Aorta (tissue), 5 donors: ENCODE measurements around the gene ASAP2. TPM values are rescaled to one million over a fixed set of nuclear protein-coding genes. Genes with fewer than 3 reads are reported as not detected.
A peak's percentile ranks its signal among the peaks of the same experiment; 100 is the strongest.

Source experiments
- ATAC-seq: fragments of 200-7000 bp; cut with Tn5 transposase; one replicate; pipeline ENCODE4 v1.9.1; 2022; ENCODE audit warnings: moderate library complexity; ENCODE audit not compliant: low FRiP score
- DNase-seq, 2 donors: peaks; one replicate each; pipeline ENCODE4 v3.0.0-alpha.2; 2020
- H3K27ac ChIP-seq, 2 donors: one replicate each; pipeline ENCODE4 v1.5.1; 2013; ENCODE audit warnings: low read length in 2 of 2, mild to moderate bottlenecking in 2 of 2, moderate library complexity in 2 of 2, control low read depth in 1 of 2, inconsistent platforms in 1 of 2, low read depth in 1 of 2
- H3K27me3 ChIP-seq, 2 donors: one replicate each; pipeline ENCODE4 v1.6.1; 2013; ENCODE audit warnings: control low read depth in 1 of 2, low read length in 1 of 2, mild to moderate bottlenecking in 1 of 2, moderate library complexity in 1 of 2; ENCODE audit not compliant: insufficient read depth in 2 of 2, control insufficient read depth in 1 of 2
- H3K36me3 ChIP-seq, 2 donors: one replicate each; pipeline ENCODE4 v1.6.1; 2013; ENCODE audit warnings: control low read depth in 1 of 2, low read length in 1 of 2, mild to moderate bottlenecking in 1 of 2; ENCODE audit not compliant: insufficient read depth in 2 of 2, control insufficient read depth in 1 of 2
- H3K4me1 ChIP-seq, 2 donors: one replicate each; pipeline ENCODE4 v1.6.1; 2013; ENCODE audit warnings: low read length in 2 of 2, control low read depth in 1 of 2, mild to moderate bottlenecking in 1 of 2, moderate library complexity in 1 of 2; ENCODE audit not compliant: insufficient read depth in 2 of 2, control insufficient read depth in 1 of 2
- H3K4me3 ChIP-seq, 2 donors: one replicate each; pipeline ENCODE4 v1.5.1; 2013; ENCODE audit warnings: low read length in 2 of 2, control low read depth in 1 of 2, mild to moderate bottlenecking in 1 of 2
- H3K9me3 ChIP-seq: one replicate; pipeline ENCODE4 v1.6.1; 2013; ENCODE audit warnings: mild to moderate bottlenecking, low read length; ENCODE audit not compliant: control insufficient read depth
- WGBS, 2 donors: extraction: QIAGEN DNeasy Blood & Tissue Kit; methylation state at CpG; one replicate each; pipeline ENCODE4 v1.1.7; 2013; 5-methylcytosine and 5-hydroxymethylcytosine counted together
- intact Hi-C, 2 donors: fragments of 100-400 bp; cut with DNase I; formaldehyde crosslinking; loops; one replicate each; pipeline versions ENCODE4 v1.14.2 to v1.15.0; 2022
- polyA plus RNA-seq, 2 donors: library from polyadenylated mRNA; stranded (reverse); fragments of 200-250 nt; gene quantifications; one replicate each; pipeline ENCODE4 v1.2.3, GENCODE V29; 2013
- total RNA-seq, 2 donors: library from RNA; stranded (reverse); fragmentation: NEBNext Ultra II Directional; extraction: Animal tissue kit (Norgen Biotek cat#: 25700); gene quantifications; one replicate each; pipeline ENCODE4 v1.2.1, GENCODE V29; 2021
- donor health status: healthy with polysubstance abuse.
- donor health status: Bipolar disorder and iron deficiency.
- donor health status: DM: no; HTN: no; CAD: no.
- donor health status: DM: no; HTN: no; CAD: no.
- donor health status: DM: yes; HTN: yes; CAD: no.

ASAP2 gene
- total and polyA plus RNA-seq, 4 donors: 16.7 to 72.4 (median 48.8) TPM

DNA sequence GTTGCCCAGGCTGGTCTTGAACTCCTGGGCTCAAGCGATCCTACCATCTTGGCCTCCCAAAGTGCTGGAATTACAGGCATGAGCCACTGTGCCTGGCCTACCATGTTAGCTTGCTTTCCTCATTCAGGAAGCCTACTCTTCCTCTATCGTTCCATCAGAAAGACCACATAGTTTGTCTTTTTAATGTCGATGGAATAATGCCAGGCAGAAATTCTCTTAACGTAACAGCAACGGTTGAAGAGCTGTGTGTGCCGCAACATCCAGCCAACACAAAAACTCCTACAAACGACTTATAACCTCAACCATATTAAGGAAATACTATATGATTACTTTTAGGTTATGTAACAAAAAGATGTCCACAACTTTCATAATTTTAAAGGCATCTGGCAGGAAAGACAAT lies 206.2 kb downstream of the ASAP2 start:
- Histone ChIP-seq H3K4me3 (no peak overlapping the region), H3K4me1 (no peaks in the 10 kb centered on the region), H3K36me3 (no peaks in the 10 kb centered on the region), H3K27me3 (no peaks in the 10 kb centered on the region), H3K9me3 (no peaks in the 10 kb centered on the region), H3K27ac (no peak overlapping the region)
- ATAC-seq (no peak), DNase-seq (no peak)
- intact Hi-C loops: no loop called here
- WGBS, 2 donors: 71 to 78% methylated on average over 7 of the region's 7 CpGs

DNA sequence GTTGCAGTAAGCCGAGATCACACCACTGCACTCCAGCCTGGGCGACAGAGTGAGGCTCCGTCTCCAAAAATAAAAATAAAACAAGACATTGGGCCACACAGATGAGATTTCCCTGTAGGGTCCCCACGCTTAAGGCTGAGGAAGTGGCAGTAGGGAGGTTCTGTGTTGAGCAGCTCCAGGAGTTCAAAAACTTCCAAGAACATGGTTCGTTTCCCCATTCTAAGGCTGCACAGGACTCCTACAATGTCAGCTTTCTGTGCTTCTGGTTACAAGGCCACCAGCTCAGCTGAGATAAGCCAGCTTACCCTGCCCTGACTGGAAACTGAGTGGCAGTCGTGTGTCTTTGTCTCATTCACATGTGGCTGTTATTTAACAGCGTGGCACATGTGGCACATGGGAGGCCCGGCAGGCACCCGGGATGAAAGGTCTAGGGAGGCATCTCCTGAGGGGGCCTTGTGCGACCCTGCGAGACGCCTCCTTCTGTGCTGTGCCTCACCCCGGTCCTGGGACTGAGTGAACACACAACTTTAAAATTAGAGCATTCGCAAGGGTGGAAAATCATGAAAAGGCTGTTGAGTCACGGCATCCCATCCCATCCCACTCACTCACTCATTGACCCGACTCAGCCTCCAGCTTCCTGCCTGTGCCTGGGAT lies 209.0 kb downstream of the ASAP2 start:
- Histone ChIP-seq H3K27me3 (no peaks in the 10 kb centered on the region), H3K9me3 (no peaks in the 10 kb centered on the region), H3K36me3 (no peaks in the 10 kb centered on the region), H3K4me3 (no peak overlapping the region), H3K27ac (no peak overlapping the region), H3K4me1 (peaks cover 1 to 4% of the 10 kb centered on the region in 2 donors)
- peak; percentile 36 for ATAC-seq
- 81 to 82% methylated on average over 16 of the region's 16 CpGs for WGBS, 2 donors
- DNase-seq: no peak
- intact Hi-C loops: no loop called here

- intact Hi-C loops: no loop called here
- Histone ChIP-seq H3K4me1 (peaks cover 1 to 5% of the 10 kb centered on the region in 2 donors), H3K27me3 (no peaks in the 10 kb centered on the region), H3K9me3 (no peaks in the 10 kb centered on the region), H3K36me3 (no peaks in the 10 kb centered on the region), H3K4me3 (no peak overlapping the region), H3K27ac (no peak overlapping the region)
- WGBS, 2 donors: 88 to 91% methylated on average over 9 of the region's 9 CpGs
- ATAC-seq (no peak), DNase-seq (no peak)
Measured at GRCh38 chr2:9416267-9416961, 209.8 kb downstream of the ASAP2 start.

DNA sequence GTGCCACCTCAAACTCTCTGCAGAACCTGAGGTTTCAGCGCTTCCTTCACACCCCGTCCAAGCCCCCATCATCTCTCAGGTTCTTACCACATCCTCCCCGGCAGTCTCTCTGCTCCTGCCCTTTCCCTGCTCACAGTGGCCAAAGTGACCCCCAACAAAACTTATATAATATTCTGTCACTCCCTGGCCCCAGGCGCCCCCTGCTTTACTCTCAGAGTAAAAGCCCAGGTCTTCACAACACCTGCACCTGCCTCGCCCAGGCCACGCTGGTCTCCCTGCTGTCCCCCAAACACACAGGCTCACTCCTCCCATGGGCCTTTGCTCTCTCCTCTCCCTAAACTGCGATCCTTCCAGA lies 210.3 kb downstream of the ASAP2 start:
- H3K27me3 ChIP-seq: no peaks in the 10 kb centered on the region
- ATAC-seq (no peak), DNase-seq (no peak)
- H3K4me3 ChIP-seq: no peak overlapping the region
- no peak overlapping the region for H3K27ac ChIP-seq
- H3K4me1 ChIP-seq: peaks cover 1 to 5% of the 10 kb centered on the region in 2 donors
- H3K36me3 ChIP-seq: no peaks in the 10 kb centered on the region
- intact Hi-C loops: no loop called here
- no peaks in the 10 kb centered on the region for H3K9me3 ChIP-seq
- WGBS, 2 donors: 96 to 98% methylated on average over 7 of the region's 7 CpGs

GRCh38 chr2:9417725-9418124 lies 211.1 kb downstream of the ASAP2 start:
- whole genome bisulfite sequencing, 2 donors: 11 to 22% methylated on average over 3 of the region's 3 CpGs
- intact Hi-C loops: no loop called here
- no peaks in the 10 kb centered on the region for H3K9me3 ChIP-seq
- peaks cover 1 to 5% of the 10 kb centered on the region in 2 donors for H3K4me1 ChIP-seq
- no peak overlapping the region for H3K4me3 ChIP-seq
- ATAC-seq (no peak), DNase-seq (no peak)
- no peaks in the 10 kb centered on the region for H3K36me3 ChIP-seq
- no peaks in the 10 kb centered on the region for H3K27me3 ChIP-seq
- H3K27ac ChIP-seq: no peak overlapping the region

DNA sequence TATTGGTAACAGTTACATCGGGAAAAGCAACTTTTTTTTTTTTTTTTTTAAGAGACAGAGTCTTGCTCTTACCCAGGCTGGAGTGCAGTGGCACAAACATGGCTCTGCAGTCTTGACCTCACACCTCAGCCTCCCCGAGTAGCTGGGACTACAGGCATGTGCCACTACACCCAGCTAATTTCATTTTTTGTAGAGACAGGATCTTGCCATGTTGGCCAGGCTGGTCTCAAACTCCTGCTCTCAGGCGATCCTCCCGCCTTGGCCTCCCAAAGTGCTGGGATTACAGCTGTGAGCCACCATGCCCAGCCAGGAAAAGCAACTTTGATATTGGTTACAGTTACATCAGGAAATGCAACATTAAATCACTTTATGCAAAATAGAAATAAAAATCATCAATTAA lies 212.1 kb downstream of the ASAP2 start:
- Histone ChIP-seq H3K4me3 (no peak overlapping the region), H3K9me3 (no peaks in the 10 kb centered on the region), H3K36me3 (no peaks in the 10 kb centered on the region), H3K4me1 (peaks cover 1 to 5% of the 10 kb centered on the region in 2 donors), H3K27ac (no peak overlapping the region), H3K27me3 (no peaks in the 10 kb centered on the region)
- DNase-seq (no peak), ATAC-seq (no peak)
- intact Hi-C loops: no loop called here
- 81 to 90% methylated on average over 4 of the region's 4 CpGs for WGBS, 2 donors

DNA sequence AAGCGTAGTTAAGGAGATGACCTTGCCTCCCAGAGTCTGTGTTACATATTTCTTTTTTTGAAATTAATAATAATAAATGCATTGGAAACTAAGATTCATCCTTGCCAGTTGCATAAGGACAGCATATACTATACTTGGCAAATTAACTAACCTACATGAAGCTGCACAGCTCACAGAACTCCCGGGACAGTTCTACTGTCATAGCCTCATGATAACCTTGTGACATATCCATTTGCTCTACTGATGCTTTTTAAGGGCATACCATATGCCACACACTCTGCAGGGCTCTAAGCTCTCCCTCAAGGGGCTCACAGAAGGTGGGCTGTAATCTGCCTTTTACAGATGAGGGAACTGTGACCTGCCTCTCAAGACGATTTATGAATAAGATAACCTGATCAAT lies 212.9 kb downstream of the ASAP2 start:
- WGBS, 2 donors: 88 to 90% methylated on average over 3 of the region's 3 CpGs
- no peaks in the 10 kb centered on the region for H3K27me3 ChIP-seq
- H3K4me1 ChIP-seq: peaks cover 1 to 5% of the 10 kb centered on the region in 2 donors
- H3K4me3 ChIP-seq: no peak overlapping the region
- H3K27ac ChIP-seq: no peak overlapping the region
- H3K36me3 ChIP-seq: no peaks in the 10 kb centered on the region
- intact Hi-C loops: no loop called here
- no peak for DNase-seq
- ATAC-seq: no peak
- no peaks in the 10 kb centered on the region for H3K9me3 ChIP-seq

GRCh38 chr2:9420495-9420894 lies 213.9 kb downstream of the ASAP2 start:
- H3K9me3 ChIP-seq: no peaks in the 10 kb centered on the region
- H3K4me3 ChIP-seq: no peak overlapping the region
- intact Hi-C loops: loop anchor here in 1 of 2 donors (5.0 kb wide), 1 partner anchor 52 kb away; the partner anchor contains the start of gene IAH1
- no peak overlapping the region for H3K27ac ChIP-seq
- 69 to 71% methylated on average over 10 of the region's 10 CpGs for WGBS, 2 donors
- no peaks in the 10 kb centered on the region for H3K27me3 ChIP-seq
- peaks cover 1 to 5% of the 10 kb centered on the region in 2 donors for H3K4me1 ChIP-seq
- DNase-seq: no peak
- H3K36me3 ChIP-seq: no peaks in the 10 kb centered on the region
- no peak for ATAC-seq
